ENCODE measurements around the gene MYH10. TPM values are rescaled to one million over a fixed set of nuclear protein-coding genes. Genes with fewer than 3 reads are reported as not detected.

The MYH10 gene
- total RNA-seq, 1 donor from 2014 or later = 34.9 TPM

- no peaks in the 10 kb centered on the region for H3K27me3 ChIP-seq
- no peak for TF ChIP-seq CTCF (IDR thresholded peaks at IDR 0.05)
- TF ChIP-seq POLR2AphosphoS5 (IDR thresholded peaks at IDR 0.05; ENCODE audit: insufficient read depth in 1 of 2, low read depth in 1 of 2) = no peak
- no peak for TF ChIP-seq POLR2A (IDR thresholded peaks at IDR 0.05)
- peaks cover 4% of the 10 kb centered on the region for H3K9me3 ChIP-seq
- no peaks in the 10 kb centered on the region for H3K36me3 ChIP-seq
- H3K27ac ChIP-seq = no peak overlapping the region
- no peaks in the 10 kb centered on the region for H3K4me1 ChIP-seq
- H3K4me3 ChIP-seq = no peak overlapping the region
- no peak for DNase-seq (ENCODE audit: extremely low spot score in 2 of 2)
- intact Hi-C loops (cut with DNase I) = no loop called here
These were observed 29.4 kb upstream of the MYH10 start for GRCh38 chr17:8659758-8660410.

- Histone ChIP-seq H3K4me1 (no peaks in the 10 kb centered on the region), H3K36me3 (no peaks in the 10 kb centered on the region), H3K27ac (no peak overlapping the region), H3K27me3 (no peaks in the 10 kb centered on the region), H3K9me3 (peaks cover 4% of the 10 kb centered on the region), H3K4me3 (no peak overlapping the region)
- no peak for DNase-seq (ENCODE audit: extremely low spot score in 2 of 2)
- intact Hi-C loops (cut with DNase I) = no loop called here
- TF ChIP-seq POLR2AphosphoS5 (IDR thresholded peaks at IDR 0.05; ENCODE audit: insufficient read depth in 1 of 2, low read depth in 1 of 2) = no peak
- no peak for TF ChIP-seq CTCF (IDR thresholded peaks at IDR 0.05)
- no peak for TF ChIP-seq POLR2A (IDR thresholded peaks at IDR 0.05)
These were observed 28.3 kb upstream of the MYH10 start for GRCh38 chr17:8658810-8659209.

- no peak overlapping the region for H3K27ac ChIP-seq
- intact Hi-C loops (cut with DNase I) = no loop called here
- no peak for DNase-seq (ENCODE audit: extremely low spot score in 2 of 2)
- H3K27me3 ChIP-seq = no peaks in the 10 kb centered on the region
- H3K9me3 ChIP-seq = peaks cover 4% of the 10 kb centered on the region
- no peak for TF ChIP-seq CTCF (IDR thresholded peaks at IDR 0.05)
- TF ChIP-seq POLR2A (IDR thresholded peaks at IDR 0.05) = no peak
- no peak for TF ChIP-seq POLR2AphosphoS5 (IDR thresholded peaks at IDR 0.05; ENCODE audit: insufficient read depth in 1 of 2, low read depth in 1 of 2)
- H3K36me3 ChIP-seq = no peaks in the 10 kb centered on the region
- no peak overlapping the region for H3K4me3 ChIP-seq
- no peaks in the 10 kb centered on the region for H3K4me1 ChIP-seq
These were observed 26.2 kb upstream of the MYH10 start for GRCh38 chr17:8656693-8657092.

- no peaks in the 10 kb centered on the region for H3K36me3 ChIP-seq
- peaks cover 4% of the 10 kb centered on the region for H3K9me3 ChIP-seq
- H3K4me1 ChIP-seq = no peaks in the 10 kb centered on the region
- TF ChIP-seq POLR2A (IDR thresholded peaks at IDR 0.05) (no peak), CTCF (IDR thresholded peaks at IDR 0.05) (no peak), POLR2AphosphoS5 (IDR thresholded peaks at IDR 0.05; ENCODE audit: insufficient read depth in 1 of 2, low read depth in 1 of 2) (no peak)
- intact Hi-C loops (cut with DNase I) = no loop called here
- H3K27me3 ChIP-seq = no peaks in the 10 kb centered on the region
- DNase-seq (ENCODE audit: extremely low spot score in 2 of 2) = no peak
- H3K4me3 ChIP-seq = no peak overlapping the region
- no peak overlapping the region for H3K27ac ChIP-seq
These were observed 24.3 kb upstream of the MYH10 start for GRCh38 chr17:8654822-8655221.

GRCh38 chr17:8651013-8651412, 20.5 kb upstream of the MYH10 start:
- no peak for TF ChIP-seq CTCF (IDR thresholded peaks at IDR 0.05)
- no peak for TF ChIP-seq POLR2A (IDR thresholded peaks at IDR 0.05)
- no peak for TF ChIP-seq POLR2AphosphoS5 (IDR thresholded peaks at IDR 0.05; ENCODE audit: insufficient read depth in 1 of 2, low read depth in 1 of 2)
- H3K9me3 ChIP-seq = no peaks in the 10 kb centered on the region
- no peak overlapping the region for H3K27ac ChIP-seq
- intact Hi-C loops (cut with DNase I) = no loop called here
- no peaks in the 10 kb centered on the region for H3K36me3 ChIP-seq
- DNase-seq (ENCODE audit: extremely low spot score in 2 of 2) = no peak
- H3K4me3 ChIP-seq = no peak overlapping the region
- no peaks in the 10 kb centered on the region for H3K4me1 ChIP-seq
- H3K27me3 ChIP-seq = no peaks in the 10 kb centered on the region
